ENCODE measurements around the gene JAKMIP1.

- TF ChIP-seq CTCF (IDR thresholded peaks at IDR 0.05) (no peak), REST (IDR thresholded peaks at IDR 0.05; ENCODE audit: insufficient read depth in 1 of 2, low read depth in 2 of 2, low read length in 1 of 2) (peak; percentile 88), POLR2AphosphoS5 (IDR thresholded peaks at IDR 0.05; ENCODE audit: low read depth, low read length) (no peak), SIN3A (IDR thresholded peaks at IDR 0.05; ENCODE audit: borderline replicate concordance, insufficient read depth, low read depth, low read length) (no peak)
These were observed 25.1 kb upstream of the JAKMIP1 start for GRCh38 chr4:6225469-6225868.
